PC-3 (cell line): Measurements from ENCODE around the gene PFN3. TPM values are rescaled to one million over a fixed set of nuclear protein-coding genes. Genes with fewer than 3 reads are reported as not detected.

ENCODE experiments used
- ATAC-seq: fragments of 200-7000 bp; cut with Tn5 transposase; 2 replicates; pipeline ENCODE4 v1.9.1; 2020; ENCODE audit warnings: mild to moderate bottlenecking, moderate library complexity
- BruUV-seq: library from RNA; stranded (reverse); fragments of 400-500 nt; replicated peaks from 2 replicates; lab custom pipeline; 2021; lab: Mats Ljungman, UMichigan
- CTCF ChIA-PET: fragments of 300-600 bp; sonication (Branson Sonifier 250); formaldehyde crosslinking; loops from one replicate; lab custom pipeline; 2022; ENCODE audit warnings: antibody characterized with exemption; lab: Charles Lee
- POLR2A ChIA-PET: fragments of 300-600 bp; sonication (Branson Sonifier 250); formaldehyde crosslinking; loops from one replicate; lab custom pipeline; 2022; ENCODE audit warnings: antibody characterized with exemption; ENCODE audit not compliant: unreplicated experiment; lab: Charles Lee
- DNase-seq: peaks from one replicate; pipeline ENCODE4 v3.0.0-alpha.2; 2015
- H2AFZ ChIP-seq: fragments of 300-600 bp; sonication (generic); 2 replicates; pipeline ENCODE4 v1.6.0; 2016; ENCODE audit warnings: antibody characterized with exemption, low read length
- H3F3A ChIP-seq: fragments of 300-600 bp; sonication (generic); one replicate; pipeline ENCODE4 v1.6.0; 2017; ENCODE audit warnings: antibody characterized with exemption, low read length, control low read depth, mild to moderate bottlenecking; ENCODE audit not compliant: unreplicated experiment
- H3K27ac ChIP-seq: fragments of 300-600 bp; sonication (generic); 2 replicates; pipeline ENCODE4 v1.5.1; 2016; ENCODE audit warnings: mild to moderate bottlenecking, low read length
- H3K27me3 ChIP-seq: fragments of 300-600 bp; sonication (generic); 2 replicates; pipeline ENCODE4 v1.6.1; 2016; ENCODE audit warnings: low read length, mixed read lengths
- H3K36me3 ChIP-seq: fragments of 300-600 bp; sonication (generic); 2 replicates; pipeline ENCODE4 v1.6.1; 2016; ENCODE audit warnings: low read depth, mixed run types, low read length, mixed read lengths
- H3K4me1 ChIP-seq: fragments of 300-600 bp; sonication (generic); 2 replicates; pipeline ENCODE4 v1.5.1; 2016; ENCODE audit warnings: low read length; ENCODE audit not compliant: insufficient read depth
- H3K4me2 ChIP-seq: fragments of 300-600 bp; sonication (generic); 2 replicates; pipeline ENCODE4 v1.6.0; 2016; ENCODE audit warnings: low read length
- H3K4me3 ChIP-seq: fragments of 300-600 bp; sonication (generic); 2 replicates; pipeline ENCODE4 v1.5.1; 2016; ENCODE audit warnings: mild to moderate bottlenecking, low read length, mixed read lengths
- H3K79me2 ChIP-seq: fragments of 300-600 bp; sonication (generic); 2 replicates; pipeline ENCODE4 v1.6.1; 2017; ENCODE audit warnings: low read length, mixed read lengths
- H3K9ac ChIP-seq: fragments of 300-600 bp; sonication (generic); 2 replicates; pipeline ENCODE4 v1.6.0; 2016; ENCODE audit warnings: mild to moderate bottlenecking, low read length
- H3K9me2 ChIP-seq: fragments of 300-600 bp; sonication (generic); replicated peaks from 2 replicates; pipeline ENCODE4 v1.6.1; 2016; ENCODE audit warnings: mixed run types, low read length, mixed read lengths
- H3K9me3 ChIP-seq: fragments of 300-600 bp; sonication (generic); 2 replicates; pipeline ENCODE4 v1.6.1; 2016; ENCODE audit warnings: low read length, mixed read lengths
- H4K20me1 ChIP-seq: fragments of 300-600 bp; sonication (generic); 2 replicates; pipeline ENCODE4 v1.6.1; 2016; ENCODE audit warnings: low read length, mixed read lengths
- CTCF ChIP-seq: fragments of 300-600 bp; sonication (generic); conservative IDR thresholded peaks from 2 replicates; pipeline ENCODE4 v1.5.1; 2017; ENCODE audit warnings: antibody characterized with exemption, low read depth, mild to moderate bottlenecking, low read length
- EZH2 ChIP-seq: fragments of 300-600 bp; sonication (generic); IDR thresholded peaks from one replicate; pipeline ENCODE4 v1.6.1; 2017; ENCODE audit warnings: antibody characterized with exemption, mild to moderate bottlenecking, low read length; ENCODE audit not compliant: unreplicated experiment
- EZH2phosphoT487 ChIP-seq: fragments of 300-600 bp; sonication (generic); IDR thresholded peaks from 2 replicates; pipeline ENCODE4 v1.6.1; 2018; ENCODE audit warnings: mild to moderate bottlenecking, antibody characterized with exemption, low read length, borderline replicate concordance
- intact Hi-C: fragments of 100-400 bp; cut with micrococcal nuclease; formaldehyde crosslinking; loops from 2 replicates; pipeline ENCODE4 v1.9.0; 2023
- total RNA-seq: library from RNA; depleted of rRNA; stranded (reverse); fragments of >200 nt; gene quantifications from 2 replicates; pipeline ENCODE4 v1.2.3, GENCODE V29; 2014

The PFN3 gene
- total RNA-seq, 1 experiment from 2014 or later: not detected

DNA sequence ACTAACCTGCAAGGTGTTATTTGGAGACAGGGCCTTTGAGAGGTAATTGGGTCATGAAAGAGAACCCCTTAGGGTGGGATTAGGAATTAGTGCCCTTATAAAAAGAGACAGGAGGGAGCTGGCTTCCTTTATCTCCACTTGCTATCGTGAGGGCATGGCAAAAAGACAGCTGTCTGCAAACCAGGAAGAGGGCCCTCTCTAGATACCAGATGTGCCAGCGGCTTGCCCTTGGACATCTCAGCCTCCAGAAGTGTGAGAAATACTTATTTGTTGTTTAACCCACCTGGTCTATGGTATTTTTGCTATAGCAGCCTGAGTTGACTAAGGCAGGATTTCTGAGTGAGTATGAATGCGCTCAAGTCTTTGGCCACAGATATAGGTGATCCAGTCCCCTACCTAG, 43.7 kb downstream of the PFN3 start:
- CTCF ChIA-PET: interaction anchor here (0.6 kb wide), 1 partner anchor 103 kb away, joined by 3 read pairs; no protein-coding TSS in a partner anchor
- no peak overlapping the region for H3K4me2 ChIP-seq
- DNase-seq (no peak), ATAC-seq (no peak)
- no peaks in the 10 kb centered on the region for H3K27me3 ChIP-seq
- H4K20me1 ChIP-seq: no peaks in the 10 kb centered on the region
- H3K4me3 ChIP-seq: no peak overlapping the region
- TF ChIP-seq EZH2phosphoT487 (no peak), CTCF (no peak), EZH2 (no peak)
- no peak overlapping the region for H3K27ac ChIP-seq
- no peaks in the 10 kb centered on the region for H3K9me3 ChIP-seq
- H3K79me2 ChIP-seq: no peaks in the 10 kb centered on the region
- H2AFZ ChIP-seq: no peak overlapping the region; the same call in 1 of the 2 replicates
- H3F3A ChIP-seq: no peaks in the 10 kb centered on the region
- no TSS peak for BruUV-seq
- no peaks in the 10 kb centered on the region for H3K9me2 ChIP-seq
- POLR2A ChIA-PET: interaction anchor here (0.6 to 0.7 kb wide), 2 partner anchors 29 to 728 kb away, joined by 3 to 7 read pairs; no protein-coding TSS in a partner anchor
- intact Hi-C loops: no loop called here
- H3K4me1 ChIP-seq: peaks cover 20% of the 10 kb centered on the region
- no peak overlapping the region for H3K9ac ChIP-seq
- no peaks in the 10 kb centered on the region for H3K36me3 ChIP-seq

DNA sequence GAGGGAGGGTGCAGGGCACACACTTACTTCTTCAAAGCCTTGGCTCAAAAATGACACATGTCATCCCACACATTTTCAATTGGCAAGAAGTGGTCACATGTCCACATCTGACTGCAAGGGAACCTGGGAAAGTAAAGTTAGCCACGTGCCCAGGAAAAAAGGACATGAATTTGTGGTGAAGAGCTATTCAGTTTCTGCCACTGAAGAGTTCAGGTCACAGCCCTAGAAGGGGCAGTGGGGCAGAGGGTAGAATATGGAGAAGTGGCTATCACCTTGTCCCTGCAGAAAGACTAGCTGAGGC, 44.6 kb downstream of the PFN3 start:
- DNase-seq (no peak), ATAC-seq (no peak)
- intact Hi-C loops: no loop called here
- ChIA-PET CTCF (no interaction called here), POLR2A (no interaction called here)
- no peaks in the 10 kb centered on the region for H3K9me3 ChIP-seq
- TF ChIP-seq EZH2phosphoT487 (no peak), CTCF (no peak)
- H2AFZ ChIP-seq: no peak overlapping the region
- H3K27ac ChIP-seq: no peak overlapping the region
- H3K4me2 ChIP-seq: no peak overlapping the region
- H4K20me1 ChIP-seq: no peaks in the 10 kb centered on the region
- H3K4me3 ChIP-seq: no peak overlapping the region
- H3K9ac ChIP-seq: no peak overlapping the region
- BruUV-seq: no TSS peak
- H3K79me2 ChIP-seq: peaks cover 6% of the 10 kb centered on the region
- no peaks in the 10 kb centered on the region for H3K36me3 ChIP-seq
- no peaks in the 10 kb centered on the region for H3F3A ChIP-seq
- peaks cover 20% of the 10 kb centered on the region for H3K4me1 ChIP-seq
- no peaks in the 10 kb centered on the region for H3K27me3 ChIP-seq
- H3K9me2 ChIP-seq: no peaks in the 10 kb centered on the region

- intact Hi-C loops: no loop called here
- no peaks in the 10 kb centered on the region for H3K9me2 ChIP-seq
- ChIA-PET CTCF (no interaction called here), POLR2A (no interaction called here)
- no peak overlapping the region for H2AFZ ChIP-seq
- no peak overlapping the region for H3K4me3 ChIP-seq
- H3K4me1 ChIP-seq: peaks cover 23% of the 10 kb centered on the region
- DNase-seq (no peak), ATAC-seq (no peak)
- no peaks in the 10 kb centered on the region for H3F3A ChIP-seq
- no peak overlapping the region for H3K9ac ChIP-seq
- BruUV-seq: no TSS peak
- no peaks in the 10 kb centered on the region for H3K9me3 ChIP-seq
- H3K27ac ChIP-seq: no peak overlapping the region
- no peaks in the 10 kb centered on the region for H3K27me3 ChIP-seq
- no peaks in the 10 kb centered on the region for H3K36me3 ChIP-seq
- H4K20me1 ChIP-seq: no peaks in the 10 kb centered on the region
- peaks cover 11% of the 10 kb centered on the region for H3K79me2 ChIP-seq
- TF ChIP-seq EZH2: no peak
- no peak for TF ChIP-seq CTCF
- H3K4me2 ChIP-seq: no peak overlapping the region
Observed at GRCh38 chr5:177355162-177355867, 45.1 kb downstream of the PFN3 start.
